Stimulated activated CD4-positive, alpha-beta T cell treated with anti-CD3 and anti-CD28 coated beads, Interleukin-4, amount 100 ng/mL, for 1 hour (primary cell): ENCODE measurements around the gene MOV10L1.

Experiments used
- DNase-seq: peaks from one replicate; pipeline ENCODE4 v3.0.0-alpha.2; 2020

The MOV10L1 gene

GRCh38 chr22:50208430-50208938 lies 118.7 kb downstream of the MOV10L1 start:
- no peak for DNase-seq

GRCh38 chr22:50208939-50209892 lies 119.4 kb downstream of the MOV10L1 start:
- DNase-seq: no peak

GRCh38 chr22:50209893-50210292 lies 120.1 kb downstream of the MOV10L1 start:
- peak; percentile 70 for DNase-seq

- no peak for DNase-seq
Measured at GRCh38 chr22:50210378-50211139, 120.8 kb downstream of the MOV10L1 start.

- no peak for DNase-seq
Measured at GRCh38 chr22:50211147-50211546, 121.3 kb downstream of the MOV10L1 start.
